Measurements from ENCODE around the gene OR10A2. TPM values are rescaled to one million over a fixed set of nuclear protein-coding genes. Genes with fewer than 3 reads are reported as not detected.
"Not testable (repeated sequence)": the region's sequence is repeated elsewhere in the genome, so short reads cannot be mapped to it uniquely, and the experiment has no call there.

The OR10A2 gene
- total RNA-seq, 1 experiment from 2014 or later: not detected

DNA sequence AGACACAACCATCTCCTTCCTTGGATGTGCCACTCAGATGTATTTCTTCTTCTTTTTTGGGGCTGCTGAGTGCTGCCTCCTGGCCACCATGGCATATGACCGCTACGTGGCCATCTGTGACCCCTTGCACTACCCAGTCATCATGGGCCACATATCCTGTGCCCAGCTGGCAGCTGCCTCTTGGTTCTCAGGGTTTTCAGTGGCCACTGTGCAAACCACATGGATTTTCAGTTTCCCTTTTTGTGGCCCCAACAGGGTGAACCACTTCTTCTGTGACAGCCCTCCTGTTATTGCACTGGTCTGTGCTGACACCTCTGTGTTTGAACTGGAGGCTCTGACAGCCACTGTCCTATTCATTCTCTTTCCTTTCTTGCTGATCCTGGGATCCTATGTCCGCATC, 14.1 kb downstream of the OR10A2 start:
- ATAC-seq (no peak), DNase-seq (ENCODE audit: low spot score) (no peak)
- H3K4me1 Mint-ChIP-seq: no peaks in the 10 kb centered on the region
- no peak overlapping the region for H3K27ac Mint-ChIP-seq
- CTCF ChIA-PET: no interaction called here
- peaks cover 12% of the 10 kb centered on the region for H3K9me3 Mint-ChIP-seq
- H3K36me3 Mint-ChIP-seq: no peaks in the 10 kb centered on the region
- TF ChIP-seq, protein P1, sequence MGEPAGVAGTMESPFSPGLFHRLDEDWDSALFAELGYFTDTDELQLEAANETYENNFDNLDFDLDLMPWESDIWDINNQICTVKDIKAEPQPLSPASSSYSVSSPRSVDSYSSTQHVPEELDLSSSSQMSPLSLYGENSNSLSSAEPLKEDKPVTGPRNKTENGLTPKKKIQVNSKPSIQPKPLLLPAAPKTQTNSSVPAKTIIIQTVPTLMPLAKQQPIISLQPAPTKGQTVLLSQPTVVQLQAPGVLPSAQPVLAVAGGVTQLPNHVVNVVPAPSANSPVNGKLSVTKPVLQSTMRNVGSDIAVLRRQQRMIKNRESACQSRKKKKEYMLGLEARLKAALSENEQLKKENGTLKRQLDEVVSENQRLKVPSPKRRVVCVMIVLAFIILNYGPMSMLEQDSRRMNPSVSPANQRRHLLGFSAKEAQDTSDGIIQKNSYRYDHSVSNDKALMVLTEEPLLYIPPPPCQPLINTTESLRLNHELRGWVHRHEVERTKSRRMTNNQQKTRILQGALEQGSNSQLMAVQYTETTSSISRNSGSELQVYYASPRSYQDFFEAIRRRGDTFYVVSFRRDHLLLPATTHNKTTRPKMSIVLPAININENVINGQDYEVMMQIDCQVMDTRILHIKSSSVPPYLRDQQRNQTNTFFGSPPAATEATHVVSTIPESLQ (CRISPR knock-in tag; IDR thresholded peaks at IDR 0.05): no peak
- no peak for TF ChIP-seq JAZF1 (CRISPR knock-in tag; IDR thresholded peaks at IDR 0.05)
- TF ChIP-seq, protein P2, sequence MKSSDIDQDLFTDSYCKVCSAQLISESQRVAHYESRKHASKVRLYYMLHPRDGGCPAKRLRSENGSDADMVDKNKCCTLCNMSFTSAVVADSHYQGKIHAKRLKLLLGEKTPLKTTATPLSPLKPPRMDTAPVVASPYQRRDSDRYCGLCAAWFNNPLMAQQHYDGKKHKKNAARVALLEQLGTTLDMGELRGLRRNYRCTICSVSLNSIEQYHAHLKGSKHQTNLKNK (CRISPR knock-in tag; IDR thresholded peaks at IDR 0.05): no peak
- TF ChIP-seq, protein P3, sequence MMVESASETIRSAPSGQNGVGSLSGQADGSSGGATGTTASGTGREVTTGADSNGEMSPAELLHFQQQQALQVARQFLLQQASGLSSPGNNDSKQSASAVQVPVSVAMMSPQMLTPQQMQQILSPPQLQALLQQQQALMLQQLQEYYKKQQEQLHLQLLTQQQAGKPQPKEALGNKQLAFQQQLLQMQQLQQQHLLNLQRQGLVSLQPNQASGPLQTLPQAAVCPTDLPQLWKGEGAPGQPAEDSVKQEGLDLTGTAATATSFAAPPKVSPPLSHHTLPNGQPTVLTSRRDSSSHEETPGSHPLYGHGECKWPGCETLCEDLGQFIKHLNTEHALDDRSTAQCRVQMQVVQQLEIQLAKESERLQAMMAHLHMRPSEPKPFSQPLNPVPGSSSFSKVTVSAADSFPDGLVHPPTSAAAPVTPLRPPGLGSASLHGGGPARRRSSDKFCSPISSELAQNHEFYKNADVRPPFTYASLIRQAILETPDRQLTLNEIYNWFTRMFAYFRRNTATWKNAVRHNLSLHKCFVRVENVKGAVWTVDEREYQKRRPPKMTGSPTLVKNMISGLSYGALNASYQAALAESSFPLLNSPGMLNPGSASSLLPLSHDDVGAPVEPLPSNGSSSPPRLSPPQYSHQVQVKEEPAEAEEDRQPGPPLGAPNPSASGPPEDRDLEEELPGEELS (CRISPR knock-in tag; IDR thresholded peaks at IDR 0.05): no peak
- no peak for TF ChIP-seq ZBTB21 (CRISPR knock-in tag; IDR thresholded peaks at IDR 0.05; ENCODE audit: borderline replicate concordance)
- POLR2A ChIA-PET: no interaction called here
- H3K27me3 Mint-ChIP-seq (ENCODE audit: low read depth): peaks cover 3% of the 10 kb centered on the region; the same call in 1 of the 2 replicates
- no peak overlapping the region for H3K4me3 Mint-ChIP-seq

DNA sequence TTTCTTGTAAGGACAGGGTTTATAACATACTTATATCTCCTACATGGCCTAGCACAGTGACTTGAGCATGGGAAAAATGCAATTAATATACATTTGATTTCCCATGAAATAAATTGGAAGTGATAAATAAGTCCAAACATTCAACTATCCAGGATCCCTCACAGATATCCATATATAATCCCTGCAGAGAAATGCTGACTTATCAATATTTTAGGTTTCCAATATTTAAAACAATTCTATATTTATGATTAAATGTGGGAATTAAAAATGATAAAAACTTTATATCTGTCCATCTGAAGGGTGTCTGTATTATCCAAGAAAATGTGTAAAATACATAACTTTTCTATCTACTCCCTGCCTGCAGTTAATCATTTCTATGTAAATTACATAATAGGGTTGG, 19.9 kb downstream of the OR10A2 start:
- Mint-ChIP-seq H3K4me1 (no peaks in the 10 kb centered on the region), H3K36me3 (no peaks in the 10 kb centered on the region), H3K27me3 (ENCODE audit: low read depth) (no peaks in the 10 kb centered on the region), H3K9me3 (no peaks in the 10 kb centered on the region), H3K4me3 (no peak overlapping the region), H3K27ac (no peak overlapping the region)
- ChIA-PET POLR2A (no interaction called here), CTCF (no interaction called here)
- ATAC-seq (no peak), DNase-seq (ENCODE audit: low spot score) (no peak)
- TF ChIP-seq GABPB1 (CRISPR knock-in tag; IDR thresholded peaks at IDR 0.05) (no peak), NR3C1 (CRISPR knock-in tag; conservative IDR thresholded peaks at IDR 0.05; ENCODE audit: low read depth) (no peak), FOXP1 (CRISPR knock-in tag; IDR thresholded peaks at IDR 0.05; ENCODE audit: borderline replicate concordance) (no peak), IRF2 (CRISPR knock-in tag; IDR thresholded peaks at IDR 0.05; ENCODE audit: borderline replicate concordance, low read depth) (no peak), RORB (CRISPR knock-in tag; IDR thresholded peaks at IDR 0.05) (no peak)
- TF ChIP-seq, protein P4, sequence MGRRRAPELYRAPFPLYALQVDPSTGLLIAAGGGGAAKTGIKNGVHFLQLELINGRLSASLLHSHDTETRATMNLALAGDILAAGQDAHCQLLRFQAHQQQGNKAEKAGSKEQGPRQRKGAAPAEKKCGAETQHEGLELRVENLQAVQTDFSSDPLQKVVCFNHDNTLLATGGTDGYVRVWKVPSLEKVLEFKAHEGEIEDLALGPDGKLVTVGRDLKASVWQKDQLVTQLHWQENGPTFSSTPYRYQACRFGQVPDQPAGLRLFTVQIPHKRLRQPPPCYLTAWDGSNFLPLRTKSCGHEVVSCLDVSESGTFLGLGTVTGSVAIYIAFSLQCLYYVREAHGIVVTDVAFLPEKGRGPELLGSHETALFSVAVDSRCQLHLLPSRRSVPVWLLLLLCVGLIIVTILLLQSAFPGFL (CRISPR knock-in tag; IDR thresholded peaks at IDR 0.05; ENCODE audit: borderline replicate concordance): no peak
- TF ChIP-seq, protein P5, sequence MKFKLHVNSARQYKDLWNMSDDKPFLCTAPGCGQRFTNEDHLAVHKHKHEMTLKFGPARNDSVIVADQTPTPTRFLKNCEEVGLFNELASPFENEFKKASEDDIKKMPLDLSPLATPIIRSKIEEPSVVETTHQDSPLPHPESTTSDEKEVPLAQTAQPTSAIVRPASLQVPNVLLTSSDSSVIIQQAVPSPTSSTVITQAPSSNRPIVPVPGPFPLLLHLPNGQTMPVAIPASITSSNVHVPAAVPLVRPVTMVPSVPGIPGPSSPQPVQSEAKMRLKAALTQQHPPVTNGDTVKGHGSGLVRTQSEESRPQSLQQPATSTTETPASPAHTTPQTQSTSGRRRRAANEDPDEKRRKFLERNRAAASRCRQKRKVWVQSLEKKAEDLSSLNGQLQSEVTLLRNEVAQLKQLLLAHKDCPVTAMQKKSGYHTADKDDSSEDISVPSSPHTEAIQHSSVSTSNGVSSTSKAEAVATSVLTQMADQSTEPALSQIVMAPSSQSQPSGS (CRISPR knock-in tag; IDR thresholded peaks at IDR 0.05; ENCODE audit: borderline replicate concordance, low read depth): no peak
- TF ChIP-seq, protein P6, sequence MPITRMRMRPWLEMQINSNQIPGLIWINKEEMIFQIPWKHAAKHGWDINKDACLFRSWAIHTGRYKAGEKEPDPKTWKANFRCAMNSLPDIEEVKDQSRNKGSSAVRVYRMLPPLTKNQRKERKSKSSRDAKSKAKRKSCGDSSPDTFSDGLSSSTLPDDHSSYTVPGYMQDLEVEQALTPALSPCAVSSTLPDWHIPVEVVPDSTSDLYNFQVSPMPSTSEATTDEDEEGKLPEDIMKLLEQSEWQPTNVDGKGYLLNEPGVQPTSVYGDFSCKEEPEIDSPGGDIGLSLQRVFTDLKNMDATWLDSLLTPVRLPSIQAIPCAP (CRISPR knock-in tag; IDR thresholded peaks at IDR 0.05): no peak
- TF ChIP-seq, protein P2 (CRISPR knock-in tag; IDR thresholded peaks at IDR 0.05): no peak

DNA sequence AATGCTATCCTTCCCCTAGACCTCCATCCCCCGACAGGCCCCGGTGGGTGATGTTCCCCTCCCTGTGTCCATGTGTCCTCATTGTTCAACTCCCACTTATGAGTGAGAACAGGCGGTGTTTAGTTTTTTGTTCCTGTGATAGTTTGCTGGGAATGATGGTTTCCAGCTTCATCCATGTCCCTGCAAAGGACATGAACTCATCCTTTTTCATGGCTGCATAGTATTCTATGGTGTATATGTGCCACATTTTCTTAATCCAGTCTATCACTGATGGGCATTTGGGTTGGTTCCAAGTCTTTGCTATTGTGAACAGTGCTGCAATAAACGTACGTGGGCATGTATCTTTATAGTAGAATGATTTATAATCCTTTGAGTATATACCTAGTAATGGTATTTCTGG, 24.9 kb downstream of the OR10A2 start:
- peaks cover 12% of the 10 kb centered on the region for H3K9me3 Mint-ChIP-seq
- H3K4me3 Mint-ChIP-seq; POLR2A ChIA-PET; CTCF ChIA-PET; H3K27me3 Mint-ChIP-seq (ENCODE audit: low read depth); DNase-seq (ENCODE audit: low spot score); H3K36me3 Mint-ChIP-seq; ATAC-seq; H3K27ac Mint-ChIP-seq; H3K4me1 Mint-ChIP-seq: not testable (repeated sequence)
- TF ChIP-seq GTF2I (CRISPR knock-in tag; conservative IDR thresholded peaks at IDR 0.05): 0 out of 2 replicates have a peak, but pooled peaks have one; percentile 10
